T-cell (primary cell): Measurements from ENCODE around the gene GPR3. TPM values are rescaled to one million over a fixed set of nuclear protein-coding genes. Genes with fewer than 3 reads are reported as not detected.

ENCODE experiments used
- ATAC-seq, 4 experiments: fragments of 200-7000 bp in 3 of 4; fragments of 150-1000 bp in 1 of 4; cut with Tn5 transposase; replicated peaks in 1 of 4; 1 replicate in 3 of 4; 2 replicates in 1 of 4; pipeline ENCODE4 v1.10.0; 2021; ENCODE audit warnings: moderate library complexity in 3 of 4, mild to moderate bottlenecking in 2 of 4, moderate number of reproducible peaks in 1 of 4
- CTCF ChIA-PET, 2 donors: fragments of 300-600 bp; sonication (Branson Sonifier 250); formaldehyde crosslinking; loops; one replicate each; lab custom pipeline; 2022; ENCODE audit warnings: antibody characterized with exemption in 2 of 2; lab: Charles Lee
- POLR2A ChIA-PET, 2 donors: fragments of 300-600 bp; sonication (Branson Sonifier 250); formaldehyde crosslinking; loops; one replicate each; lab custom pipeline; 2022; ENCODE audit warnings: antibody characterized with exemption in 2 of 2; lab: Charles Lee
- DNase-seq, 35 experiments: peaks; one replicate each; pipeline versions ENCODE4 v3.0.0 to v3.0.0-alpha.2; 2013 to 2023
- H3K27ac ChIP-seq: one replicate; pipeline ENCODE4 v1.5.1; 2013; ENCODE audit warnings: low read length
- H3K27me3 ChIP-seq, 2 experiments: replicated peaks in 1 of 2; 1 replicate in 1 of 2; 2 replicates in 1 of 2; pipeline versions ENCODE4 v1.6.1 to v1.7.0; 2013; ENCODE audit warnings: low read length in 1 of 2, mixed read lengths in 1 of 2; ENCODE audit not compliant: control insufficient read depth in 2 of 2, insufficient read depth in 2 of 2; ENCODE audit errors: extremely low read depth in 1 of 2
- H3K36me3 ChIP-seq, 2 donors: 1 replicate in 1 of 2; 2 replicates in 1 of 2; pipeline versions ENCODE4 v1.6.1 to v1.7.0; 2013; ENCODE audit warnings: low read length in 1 of 2; ENCODE audit not compliant: control insufficient read depth in 2 of 2, insufficient read depth in 1 of 2; ENCODE audit errors: extremely low read depth in 1 of 2
- H3K4me1 ChIP-seq, 2 experiments: 1 replicate in 1 of 2; 2 replicates in 1 of 2; pipeline versions ENCODE4 v1.6.1 to v1.7.0; 2013; ENCODE audit warnings: low read length in 2 of 2, mixed read lengths in 1 of 2; ENCODE audit not compliant: insufficient read depth in 2 of 2, control insufficient read depth in 1 of 2; ENCODE audit errors: extremely low read depth in 1 of 2
- H3K4me3 ChIP-seq, 2 donors: 1 replicate in 1 of 2; 2 replicates in 1 of 2; pipeline versions ENCODE4 v1.5.1 to v1.7.0; 2013; ENCODE audit warnings: mild to moderate bottlenecking in 2 of 2, low read length in 1 of 2, moderate library complexity in 1 of 2; ENCODE audit not compliant: control insufficient read depth in 1 of 2; ENCODE audit errors: extremely low read depth in 1 of 2
- H3K9me3 ChIP-seq: 2 replicates; pipeline ENCODE4 v1.7.0; 2013
- H3K27ac Mint-ChIP-seq, 2 donors: one replicate each; pipeline ENCODE4 v1.8.0; 2020 to 2021; ENCODE audit warnings: mild to moderate bottlenecking in 2 of 2, mixed read lengths in 2 of 2
- H3K27me3 Mint-ChIP-seq, 2 donors: one replicate each; pipeline ENCODE4 v1.8.0; 2021 to 2022; ENCODE audit warnings: mixed read lengths in 2 of 2
- H3K36me3 Mint-ChIP-seq: one replicate; pipeline ENCODE4 v1.8.0; 2021; ENCODE audit warnings: mixed read lengths
- H3K4me1 Mint-ChIP-seq, 3 donors: one replicate each; pipeline ENCODE4 v1.8.0; 2020 to 2022; ENCODE audit warnings: mixed read lengths in 3 of 3, mild to moderate bottlenecking in 1 of 3
- H3K4me3 Mint-ChIP-seq, 3 donors: one replicate each; pipeline ENCODE4 v1.8.0; 2020 to 2022; ENCODE audit warnings: mild to moderate bottlenecking in 3 of 3, mixed read lengths in 3 of 3, moderate library complexity in 3 of 3
- H3K9me3 Mint-ChIP-seq, 3 donors: one replicate each; pipeline ENCODE4 v1.8.0; 2020 to 2022; ENCODE audit warnings: mixed read lengths in 3 of 3
- WGBS: methylation state at CpG from one replicate; pipeline ENCODE4 v1.1.5; 2013; ENCODE audit warnings: missing lambda C conversion rate; ENCODE audit not compliant: insufficient coverage; 5-methylcytosine and 5-hydroxymethylcytosine counted together
- total RNA-seq, 35 experiments: library from RNA in 6 of 35; stranded (reverse) in 6 of 35; fragments of 120-200 nt in 1 of 35; gene quantifications; one replicate each; pipeline versions ENCODE4 v1.2.1 to v1.2.4 and lab custom pipeline; 2013 to 2026

The GPR3 gene
- total RNA-seq, 5 donors from 2014 or later (not counting 1 experiment from before 2014, with no cell fraction given): 0.21 to 0.35 TPM; not detected in 3

- WGBS: 97% methylated on average over 10 of the region's 14 CpGs
- Histone ChIP-seq H3K4me3 (no peak overlapping the region), H3K9me3 (no peaks in the 10 kb centered on the region), H3K27me3 (no peaks in the 10 kb centered on the region), H3K4me1 (peaks cover 10 to 66% of the 10 kb centered on the region in 2 experiments), H3K27ac (peak overlapping the region; percentile 34), H3K36me3 (peaks cover 25 to 49% of the 10 kb centered on the region in 2 donors)
- CTCF ChIA-PET: no interaction called here
- H3K9me3 Mint-ChIP-seq: no peaks in the 10 kb centered on the region
- peaks cover 30 to 48% (median 36%) of the 10 kb centered on the region in 3 donors for H3K4me1 Mint-ChIP-seq
- POLR2A ChIA-PET: no interaction called here
- no peak for ATAC-seq
- no peak overlapping the region for H3K4me3 Mint-ChIP-seq
- H3K36me3 Mint-ChIP-seq: peaks cover 9% of the 10 kb centered on the region
- H3K27me3 Mint-ChIP-seq: no peaks in the 10 kb centered on the region
- no peak for DNase-seq
- H3K27ac Mint-ChIP-seq: peak overlapping the region in 1 of 2 donors; percentile 48
Measured at GRCh38 chr1:27346991-27347624, 45.3 kb upstream of the GPR3 start.

- H3K27me3 Mint-ChIP-seq: no peaks in the 10 kb centered on the region
- peak overlapping the region; percentile 15 to 54 for H3K4me3 ChIP-seq
- no peaks in the 10 kb centered on the region for H3K9me3 ChIP-seq
- H3K36me3 Mint-ChIP-seq: peaks cover 9% of the 10 kb centered on the region
- H3K4me1 ChIP-seq: peaks cover 4 to 49% of the 10 kb centered on the region in 2 experiments
- ChIA-PET POLR2A (interaction anchor here in 1 of 2 donors (0.7 to 1.2 kb wide), 2 partner anchors 13 to 240 kb away, joined by 3 to 6 read pairs; no protein-coding TSS in a partner anchor), CTCF (no interaction called here)
- DNase-seq: peak in 10 of 35 experiments; percentile 15 to 51 (median 42)
- peak overlapping the region; percentile 14 for H3K27ac ChIP-seq
- peaks cover 30 to 57% of the 10 kb centered on the region in 2 donors for H3K36me3 ChIP-seq
- no peaks in the 10 kb centered on the region for H3K9me3 Mint-ChIP-seq
- H3K27me3 ChIP-seq: no peaks in the 10 kb centered on the region
- 69% methylated on average over 33 of the region's 51 CpGs for WGBS
- ATAC-seq: peak; percentile 74 to 88 (median 80)
- peak overlapping the region in 2 of 3 donors; percentile 64 to 68 for H3K4me3 Mint-ChIP-seq
- H3K4me1 Mint-ChIP-seq: peaks cover 22 to 34% (median 23%) of the 10 kb centered on the region in 3 donors
- H3K27ac Mint-ChIP-seq: peak overlapping the region; percentile 36 to 80
Measured at GRCh38 chr1:27348861-27349783, 43.3 kb upstream of the GPR3 start.

GRCh38 chr1:27349784-27350662, 42.4 kb upstream of the GPR3 start:
- no peaks in the 10 kb centered on the region for H3K9me3 Mint-ChIP-seq

GRCh38 chr1:27350663-27351540, 41.5 kb upstream of the GPR3 start:
- Mint-ChIP-seq H3K4me3 (no peak overlapping the region), H3K4me1 (peaks cover 20 to 29% (median 21%) of the 10 kb centered on the region in 3 donors), H3K36me3 (peaks cover 9% of the 10 kb centered on the region), H3K27me3 (no peaks in the 10 kb centered on the region), H3K9me3 (no peaks in the 10 kb centered on the region), H3K27ac (peak overlapping the region in 1 of 2 donors; percentile 11)
- Histone ChIP-seq H3K9me3 (no peaks in the 10 kb centered on the region), H3K36me3 (peaks cover 28 to 51% of the 10 kb centered on the region in 2 donors), H3K4me1 (peaks cover 2 to 41% of the 10 kb centered on the region in 2 experiments), H3K27me3 (no peaks in the 10 kb centered on the region), H3K4me3 (no peak overlapping the region), H3K27ac (no peak overlapping the region)
- ChIA-PET POLR2A (interaction anchor here in 1 of 2 donors (0.9 kb wide), 1 partner anchor 9 kb away, joined by 3 read pairs; the partner anchor contains the start of gene SYTL1), CTCF (interaction anchor here in 1 of 2 donors (1.0 kb wide), 1 partner anchor 50 kb away, joined by 3 read pairs; no protein-coding TSS in a partner anchor)
- ATAC-seq (no peak), DNase-seq (no peak)
- 97% methylated on average over 51 of the region's 62 CpGs for WGBS

More at GRCh38 chr1:27349784-27350662, 42.4 kb upstream of the GPR3 start:
- no peak overlapping the region for H3K27ac ChIP-seq
- Mint-ChIP-seq H3K4me3 (no peak overlapping the region), H3K36me3 (peaks cover 9% of the 10 kb centered on the region), H3K4me1 (peaks cover 17 to 28% (median 18%) of the 10 kb centered on the region in 3 donors), H3K27me3 (no peaks in the 10 kb centered on the region), H3K27ac (peak overlapping the region in 1 of 2 donors; percentile 11)
- peaks cover 3 to 41% of the 10 kb centered on the region in 2 experiments for H3K4me1 ChIP-seq
- POLR2A ChIA-PET: interaction anchor here (0.7 to 1.2 kb wide), 3 partner anchors 8 to 241 kb away, joined by 3 to 6 read pairs (median 3); partner anchors contain the start of gene SYTL1 (in 1 of the 2)
- no peaks in the 10 kb centered on the region for H3K27me3 ChIP-seq
- H3K4me3 ChIP-seq: no peak overlapping the region
- WGBS: 93% methylated on average over 70 of the region's 84 CpGs
- CTCF ChIA-PET: interaction anchor here in 1 of 2 donors (1.0 kb wide), 1 partner anchor 49 kb away, joined by 3 read pairs; no protein-coding TSS in a partner anchor
- no peaks in the 10 kb centered on the region for H3K9me3 ChIP-seq
- DNase-seq (peak in 1 of 35 experiments; percentile 17), ATAC-seq (peak; percentile 47 to 64 (median 54))
- H3K36me3 ChIP-seq: peaks cover 29 to 57% of the 10 kb centered on the region in 2 donors

- peaks cover 17 to 30% (median 21%) of the 10 kb centered on the region in 3 donors for H3K4me1 Mint-ChIP-seq
- WGBS: 96% methylated on average over 5 of the region's 8 CpGs
- H3K36me3 Mint-ChIP-seq: peaks cover 4% of the 10 kb centered on the region
- Histone ChIP-seq H3K27me3 (no peaks in the 10 kb centered on the region), H3K9me3 (no peaks in the 10 kb centered on the region), H3K27ac (no peak overlapping the region), H3K4me1 (peaks cover 2 to 42% of the 10 kb centered on the region in 2 experiments), H3K4me3 (no peak overlapping the region), H3K36me3 (peaks cover 28 to 44% of the 10 kb centered on the region in 2 donors)
- no peak overlapping the region for H3K4me3 Mint-ChIP-seq
- CTCF ChIA-PET: no interaction called here
- no peak overlapping the region for H3K27ac Mint-ChIP-seq
- no peak for DNase-seq
- POLR2A ChIA-PET: no interaction called here
- no peaks in the 10 kb centered on the region for H3K27me3 Mint-ChIP-seq
- no peaks in the 10 kb centered on the region for H3K9me3 Mint-ChIP-seq
- ATAC-seq: no peak
Measured at GRCh38 chr1:27351541-27352107, 40.8 kb upstream of the GPR3 start.
